Epithelial cell of esophagus (primary cell): ENCODE data around the gene GBF1.

Experiments used
- DNase-seq: peaks from one replicate; pipeline ENCODE4 v3.0.0; 2010; ENCODE audit warnings: low read depth
- H3K4me3 ChIP-seq: 2 replicates; pipeline ENCODE4 v1.5.1; 2011; ENCODE audit warnings: mild to moderate bottlenecking, low read length, control low read depth
- TF ChIP-seq, protein P1 (sequence below): IDR thresholded peaks from 2 replicates; pipeline ENCODE4 v1.5.1; 2011; ENCODE audit warnings: low read depth, mild to moderate bottlenecking, low read length, control low read depth, inconsistent platforms; ENCODE audit not compliant: insufficient read depth; ENCODE audit errors: missing control alignments

The GBF1 gene

DNA sequence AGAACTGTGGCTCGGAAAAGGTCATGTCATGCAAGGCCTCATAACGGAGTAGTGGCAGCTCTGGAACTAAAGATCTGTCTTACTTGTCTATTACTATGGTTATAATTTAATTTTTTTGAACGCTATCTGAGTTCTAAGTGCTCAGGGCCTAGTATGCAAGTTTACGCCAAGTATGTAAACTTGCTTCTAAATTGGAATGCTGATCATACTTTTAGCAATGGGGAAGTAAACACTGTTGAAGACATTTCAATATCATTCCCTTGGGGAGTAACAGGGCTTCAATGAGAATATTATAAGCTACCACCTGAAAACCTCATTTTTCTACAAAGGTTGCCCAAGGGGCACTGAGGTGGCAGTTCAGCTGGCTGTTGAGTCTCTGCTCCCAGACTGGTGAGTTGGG is 80.7 kb downstream of the GBF1 start:
- DNase-seq = no peak
- TF ChIP-seq, protein P1, sequence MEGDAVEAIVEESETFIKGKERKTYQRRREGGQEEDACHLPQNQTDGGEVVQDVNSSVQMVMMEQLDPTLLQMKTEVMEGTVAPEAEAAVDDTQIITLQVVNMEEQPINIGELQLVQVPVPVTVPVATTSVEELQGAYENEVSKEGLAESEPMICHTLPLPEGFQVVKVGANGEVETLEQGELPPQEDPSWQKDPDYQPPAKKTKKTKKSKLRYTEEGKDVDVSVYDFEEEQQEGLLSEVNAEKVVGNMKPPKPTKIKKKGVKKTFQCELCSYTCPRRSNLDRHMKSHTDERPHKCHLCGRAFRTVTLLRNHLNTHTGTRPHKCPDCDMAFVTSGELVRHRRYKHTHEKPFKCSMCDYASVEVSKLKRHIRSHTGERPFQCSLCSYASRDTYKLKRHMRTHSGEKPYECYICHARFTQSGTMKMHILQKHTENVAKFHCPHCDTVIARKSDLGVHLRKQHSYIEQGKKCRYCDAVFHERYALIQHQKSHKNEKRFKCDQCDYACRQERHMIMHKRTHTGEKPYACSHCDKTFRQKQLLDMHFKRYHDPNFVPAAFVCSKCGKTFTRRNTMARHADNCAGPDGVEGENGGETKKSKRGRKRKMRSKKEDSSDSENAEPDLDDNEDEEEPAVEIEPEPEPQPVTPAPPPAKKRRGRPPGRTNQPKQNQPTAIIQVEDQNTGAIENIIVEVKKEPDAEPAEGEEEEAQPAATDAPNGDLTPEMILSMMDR = no peak
- no peak overlapping the region for H3K4me3 ChIP-seq

DNA sequence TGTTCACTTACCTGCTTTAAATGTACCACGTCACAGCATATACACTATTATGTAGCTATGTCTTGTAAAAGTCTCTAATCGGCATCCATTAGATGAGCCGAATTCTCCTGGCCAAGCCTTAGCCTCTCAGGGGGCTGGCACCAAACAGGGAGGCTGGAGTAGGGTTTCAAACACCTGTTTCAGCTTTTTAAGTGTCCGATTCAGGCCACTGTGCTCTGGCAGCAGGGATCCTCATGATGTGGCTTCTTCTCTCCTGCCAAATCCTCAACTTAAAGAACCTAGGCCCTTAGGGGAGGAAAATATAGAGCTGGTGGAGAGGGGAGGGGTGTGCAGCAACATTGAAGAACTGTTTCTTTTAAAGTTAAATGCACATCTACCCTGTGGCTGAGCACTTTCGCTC is 81.7 kb downstream of the GBF1 start:
- no peak overlapping the region for H3K4me3 ChIP-seq
- no peak for DNase-seq
- TF ChIP-seq, protein P1 = no peak

DNA sequence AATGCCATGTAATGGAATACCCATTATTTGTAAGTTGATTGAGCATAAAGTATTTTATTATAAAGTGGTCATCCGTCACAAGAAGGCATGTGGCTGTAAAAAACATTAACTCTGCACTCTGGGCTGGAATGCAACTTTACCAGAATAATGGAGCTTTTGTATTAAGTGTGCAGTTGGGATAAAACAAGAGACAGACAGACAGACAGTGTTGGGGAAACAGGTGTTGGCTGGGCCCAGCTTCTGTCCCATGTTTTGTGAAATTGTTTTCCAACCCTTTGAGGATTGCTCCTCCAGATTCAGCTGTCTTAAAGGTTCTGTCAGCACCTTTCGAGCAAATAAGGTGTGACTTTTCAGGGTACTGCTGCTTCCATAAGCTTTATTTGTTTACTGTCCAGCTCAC is 82.3 kb downstream of the GBF1 start:
- DNase-seq = no peak
- TF ChIP-seq, protein P1 = no peak

DNA sequence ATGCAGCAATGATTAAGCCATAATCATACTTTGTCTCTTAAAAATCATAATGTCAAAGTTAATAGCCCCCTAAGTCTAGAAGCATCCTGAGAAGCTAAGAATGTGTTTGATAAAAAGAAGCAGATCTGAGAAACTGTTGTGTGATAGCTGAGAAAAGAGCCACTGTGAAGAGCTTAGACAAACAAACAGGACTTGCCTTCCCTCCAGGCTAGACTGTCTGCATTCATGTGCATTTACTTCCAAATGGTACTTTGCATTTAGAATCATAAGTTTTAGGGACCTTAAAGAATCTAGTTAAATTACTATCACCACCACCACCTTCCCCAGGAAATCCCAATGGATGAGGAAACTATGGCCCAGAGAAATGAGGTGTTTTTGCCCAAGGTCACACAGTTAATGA is 87.4 kb downstream of the GBF1 start:
- H3K4me3 ChIP-seq = no peak overlapping the region
- TF ChIP-seq, protein P1 = no peak
- DNase-seq = no peak

More for the DNA sequence above, 82.3 kb downstream of the GBF1 start:
- H3K4me3 ChIP-seq = no peak overlapping the region

DNA sequence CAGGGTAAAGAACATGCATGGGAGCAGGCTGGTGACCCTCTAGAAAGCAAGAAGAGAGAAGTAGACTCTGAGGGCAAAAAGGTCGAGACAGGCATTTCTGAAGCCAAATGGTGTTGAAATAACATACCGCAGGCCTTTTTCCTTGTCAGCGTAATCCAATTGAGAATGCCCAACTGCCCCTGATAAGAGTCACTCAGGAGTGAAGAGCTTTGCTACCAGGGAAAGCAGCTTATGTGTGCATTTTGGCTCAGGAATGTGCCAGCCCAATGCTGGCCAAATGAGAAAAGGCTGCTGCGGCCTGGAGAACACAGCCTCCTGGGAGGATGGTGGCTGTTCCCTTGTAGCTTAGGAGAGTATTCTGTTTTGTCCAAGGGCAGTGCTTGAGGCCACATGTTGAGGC is 88.8 kb downstream of the GBF1 start:
- H3K4me3 ChIP-seq = no peak overlapping the region
- no peak for DNase-seq
- TF ChIP-seq, protein P1 = no peak

DNA sequence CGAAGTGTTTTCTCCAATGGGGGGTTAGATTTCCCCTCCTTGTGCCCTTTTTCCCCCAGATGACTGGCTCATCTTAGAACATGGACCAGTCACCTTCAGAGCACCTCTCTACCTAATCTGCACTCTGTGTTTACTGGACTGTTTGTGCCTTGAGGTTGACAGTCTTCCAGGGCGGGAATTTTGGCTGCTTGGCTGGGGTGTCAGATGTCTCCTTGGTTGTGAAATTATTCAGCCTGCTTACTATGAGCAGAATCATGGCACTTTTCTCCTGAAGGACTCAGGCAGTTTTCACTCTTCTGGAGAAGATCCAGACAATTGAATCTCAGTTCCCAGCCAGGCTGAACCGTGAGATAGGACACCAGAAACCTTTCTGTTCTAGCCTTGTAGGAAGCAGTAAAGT is 89.9 kb downstream of the GBF1 start:
- TF ChIP-seq, protein P1 = no peak
- no peak for DNase-seq
- no peak overlapping the region for H3K4me3 ChIP-seq

DNA sequence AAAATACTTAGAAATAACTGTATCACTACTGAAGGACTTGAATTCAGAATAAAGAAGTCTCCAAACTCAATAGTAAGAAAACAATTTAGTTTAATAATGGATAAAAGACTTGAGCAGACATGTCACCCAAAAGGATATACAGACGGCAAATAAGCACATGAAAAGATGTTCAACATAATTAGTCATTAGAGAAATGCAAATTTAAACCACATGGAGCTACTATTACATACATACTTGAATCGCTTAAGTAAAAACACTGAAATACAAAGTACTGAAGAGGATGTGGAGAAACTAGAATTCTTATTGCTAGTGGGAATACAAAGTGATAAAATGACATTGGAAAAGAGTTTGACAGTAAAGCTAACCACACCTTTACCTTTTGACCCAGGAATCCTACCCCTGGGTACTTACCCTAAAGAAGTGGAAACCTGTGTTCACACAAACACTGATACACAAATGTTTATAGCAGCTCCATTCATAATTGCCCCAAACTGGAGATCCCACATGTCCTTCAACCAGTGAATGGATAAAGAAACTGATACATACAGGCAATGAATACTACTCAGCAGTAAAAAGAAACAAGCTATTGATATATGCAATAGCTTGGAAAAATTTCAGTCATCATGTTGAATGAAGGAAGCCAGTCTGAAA is 95.8 kb downstream of the GBF1 start:
- TF ChIP-seq, protein P1 = no peak
- peak; percentile 36 for DNase-seq
- no peak overlapping the region for H3K4me3 ChIP-seq
